GM12878 (cell line): ENCODE results near the gene TSHZ2. TPM values are rescaled to one million over a fixed set of nuclear protein-coding genes. Genes with fewer than 3 reads are reported as not detected.

Source experiments
- ATAC-seq: fragments of 200-7000 bp; cut with Tn5 transposase; 3 replicates; pipeline ENCODE4 v1.9.1; 2020; ENCODE audit warnings: mild to moderate bottlenecking, moderate library complexity
- BruUV-seq: library from RNA; stranded (reverse); fragments of 400-500 nt; replicated peaks from 2 replicates; lab custom pipeline; 2021; lab: Mats Ljungman, UMichigan
- CTCF ChIA-PET: fragments of 300-600 bp; sonication (Branson Sonifier 250); formaldehyde crosslinking; extraction: SDS; loops from one replicate; lab custom pipeline; 2021; ENCODE audit warnings: inconsistent platforms; lab: Yijun Ruan, JAX
- POLR2A ChIA-PET: fragments of 350-600 bp; formaldehyde crosslinking; extraction: SDS; loops from one replicate; lab custom pipeline; 2021; ENCODE audit warnings: inconsistent platforms; lab: Charles Lee
- RAD21 ChIA-PET: fragments of 300-600 bp; sonication (Branson Sonifier 250); formaldehyde crosslinking; loops from one replicate; lab custom pipeline; 2023; ENCODE audit warnings: antibody characterized with exemption; ENCODE audit not compliant: unreplicated experiment; lab: Charles Lee
- SMC1A ChIA-PET: fragments of 300-600 bp; sonication (Branson Sonifier 250); formaldehyde crosslinking; loops from one replicate; lab custom pipeline; 2023; ENCODE audit not compliant: unreplicated experiment, uncharacterized antibody; lab: Charles Lee
- DNase-seq: peaks from one replicate; pipeline ENCODE4 v3.0.0-alpha.2; 2011; ENCODE audit warnings: low read depth, low spot score
- FAIRE-seq: peaks from 3 replicates; lab custom pipeline; 2011; peaks lifted over from hg19 to GRCh38; lab: Jason Lieb, UNC
- H2AFZ ChIP-seq: 2 replicates; pipeline ENCODE4 v1.6.0; 2011; ENCODE audit warnings: low read depth, low read length, control low read depth; ENCODE audit not compliant: control insufficient read depth
- H3K27ac ChIP-seq: 2 replicates; pipeline ENCODE4 v1.5.1; 2011; ENCODE audit warnings: control low read depth; ENCODE audit not compliant: control insufficient read depth, insufficient read depth
- H3K27me3 ChIP-seq, 2 experiments: replicated peaks in 1 of 2; 2 replicates each; pipeline versions ENCODE4 v1.6.0 to v1.6.1; 2011; ENCODE audit warnings: low read length in 1 of 2; ENCODE audit not compliant: control insufficient read depth in 2 of 2, insufficient read depth in 2 of 2
- H3K36me3 ChIP-seq, 2 experiments: 2 replicates each; pipeline ENCODE4 v1.5.1; 2011; ENCODE audit warnings: low read length in 1 of 2; ENCODE audit not compliant: control insufficient read depth in 2 of 2, insufficient read depth in 2 of 2
- H3K4me1 ChIP-seq: 2 replicates; pipeline ENCODE4 v1.6.1; 2011; ENCODE audit warnings: mild to moderate bottlenecking, low read length, moderate library complexity, mixed read lengths; ENCODE audit not compliant: control insufficient read depth, insufficient read depth
- H3K4me2 ChIP-seq: 2 replicates; pipeline ENCODE4 v1.6.0; 2011; ENCODE audit warnings: control low read depth; ENCODE audit not compliant: control insufficient read depth, insufficient read depth
- H3K4me3 ChIP-seq: fragments of 200-600 bp; sonication (generic); 2 replicates; pipeline ENCODE4 v1.5.1; 2016
- H3K79me2 ChIP-seq: 2 replicates; pipeline ENCODE4 v1.6.0; 2011; ENCODE audit warnings: low read length; ENCODE audit not compliant: control insufficient read depth, insufficient read depth
- H3K9ac ChIP-seq: 2 replicates; pipeline ENCODE4 v1.8.0; 2011; ENCODE audit warnings: low read length, control low read depth, mixed read lengths; ENCODE audit not compliant: control insufficient read depth, insufficient read depth
- H3K9me3 ChIP-seq: replicated peaks from 3 replicates; pipeline ENCODE4 v1.5.1; 2011; ENCODE audit warnings: mild to moderate bottlenecking, low read length; ENCODE audit not compliant: control insufficient read depth, insufficient read depth
- H4K20me1 ChIP-seq: 2 replicates; pipeline ENCODE4 v1.6.0; 2011; ENCODE audit not compliant: control insufficient read depth, insufficient read depth
- CBX3 ChIP-seq: fragments of 200-600 bp; sonication (generic); IDR thresholded peaks from 2 replicates; pipeline ENCODE4 v1.6.1; 2016; ENCODE audit warnings: low read depth, borderline replicate concordance
- CHD4 ChIP-seq: fragments of 200-600 bp; sonication (generic); IDR thresholded peaks from 2 replicates; pipeline ENCODE4 v1.6.1; 2016; ENCODE audit warnings: mild to moderate bottlenecking
- ELK1 ChIP-seq: IDR thresholded peaks from 2 replicates; pipeline ENCODE4 v1.6.1; 2012; ENCODE audit warnings: low read depth, low read length, improper control_type of control experiment
- HDAC2 ChIP-seq: fragments of 200-600 bp; sonication (generic); IDR thresholded peaks from 2 replicates; pipeline ENCODE4 v1.6.1; 2017
- MEF2B ChIP-seq: fragments of 450-650 bp; IDR thresholded peaks from 2 replicates; pipeline ENCODE4 v1.6.1; 2018; ENCODE audit warnings: mild to moderate bottlenecking, moderate library complexity; ENCODE audit not compliant: partially characterized antibody, poor library complexity, severe bottlenecking
- NFYA ChIP-seq: IDR thresholded peaks from 2 replicates; pipeline ENCODE4 v1.6.1; 2011; ENCODE audit warnings: low read depth, mild to moderate bottlenecking, low read length, improper control_type of control experiment, borderline replicate concordance
- PKNOX1 ChIP-seq: fragments of 450-650 bp; IDR thresholded peaks from 2 replicates; pipeline ENCODE4 v1.6.1; 2016; ENCODE audit warnings: mild to moderate bottlenecking
- RB1 ChIP-seq: fragments of 450-650 bp; formaldehyde crosslinking; IDR thresholded peaks from 2 replicates; pipeline ENCODE4 v1.6.1; 2017; ENCODE audit warnings: mild to moderate bottlenecking, borderline replicate concordance
- SPI1 ChIP-seq: IDR thresholded peaks from 2 replicates; pipeline ENCODE4 v1.6.1; 2011; ENCODE audit warnings: low read depth, mild to moderate bottlenecking, low read length, moderate library complexity, borderline replicate concordance; ENCODE audit not compliant: insufficient read depth
- WGBS: methylation state at CpG from one replicate; pipeline ENCODE4 v1.1.6; 2016; ENCODE audit warnings: low lambda C conversion rate; ENCODE audit not compliant: insufficient replicate concordance, insufficient coverage; ENCODE audit errors: missing lambda C conversion rate; 5-methylcytosine and 5-hydroxymethylcytosine counted together
- in situ Hi-C: fragments of 300-500 bp; cut with MboI; formaldehyde crosslinking; loops from 9 replicates; pipeline ENCODE4 v1.14.3; 2018; ENCODE audit warnings: mixed read lengths
- intact Hi-C: fragments of 100-400 bp; cut with micrococcal nuclease; formaldehyde crosslinking; loops from one replicate; pipeline ENCODE4 v1.14.2; 2022; ENCODE audit not compliant: unreplicated experiment
- polyA plus RNA-seq, 11 experiments: library from polyadenylated mRNA; depleted of rRNA in 4 of 11; unstranded in 6 of 11; stranded (reverse) in 5 of 11; fragments of >200 nt; fragmentation: Nextera tagmentation in 4 of 11; fragmentation: Illumina TruSeq in 1 of 11; extraction: Ambion mirVana in 4 of 11; extraction: Trizol in 1 of 11; gene quantifications; 1 replicate in 1 of 11; 2 replicates in 10 of 11; pipeline versions ENCODE4 v1.2.1 to v1.2.3, GENCODE V29; 2011 to 2016; ENCODE audit warnings: inconsistent platforms in 2 of 11, missing spikeins in 2 of 11, low read depth in 1 of 11
- total RNA-seq, 4 experiments: library from RNA; depleted of rRNA in 3 of 4; stranded (reverse); fragments of >200 nt in 3 of 4; fragmentation: Illumina TruSeq in 1 of 4; extraction: Trizol in 1 of 4; gene quantifications; 2 replicates each; pipeline versions ENCODE4 v1.2.1 to v1.2.3, GENCODE V29; 2013 to 2021

The TSHZ2 gene
- total and polyA plus RNA-seq, 10 of the 15 experiments (the other 5 are each of a cell fraction or from before 2014, with no cell fraction given) = 0.01 to 0.86 (median 0.13) TPM; not detected in 2

- H3K36me3 ChIP-seq = no peaks in the 10 kb centered on the region
- H2AFZ ChIP-seq = no peak overlapping the region
- H3K4me3 ChIP-seq = no peak overlapping the region
- no peaks in the 10 kb centered on the region for H3K79me2 ChIP-seq
- no peak for FAIRE-seq
- TF ChIP-seq NFYA (no peak), ELK1 (no peak), MEF2B (no peak), PKNOX1 (no peak), SPI1 (peak; percentile 22; the same call in 1 of the 2 replicates), HDAC2 (no peak), CHD4 (no peak), RB1 (no peak), CBX3 (no peak)
- no peaks in the 10 kb centered on the region for H4K20me1 ChIP-seq
- no peak for ATAC-seq
- RAD21 ChIA-PET = no interaction called here
- intact Hi-C loops (no loop called here), in situ Hi-C loops (no loop called here)
- WGBS = 56% methylated on average over 2 of the region's 2 CpGs
- CTCF ChIA-PET = no interaction called here
- no peaks in the 10 kb centered on the region for H3K9me3 ChIP-seq
- no peak overlapping the region for H3K27ac ChIP-seq
- H3K4me2 ChIP-seq = no peak overlapping the region
- no peaks in the 10 kb centered on the region for H3K27me3 ChIP-seq
- DNase-seq = no peak
- no peaks in the 10 kb centered on the region for H3K4me1 ChIP-seq
- POLR2A ChIA-PET = no interaction called here
- no TSS peak for BruUV-seq
- SMC1A ChIA-PET = no interaction called here
- H3K9ac ChIP-seq = no peak overlapping the region
Measured at GRCh38 chr20:53480913-53481312, 508.8 kb downstream of the TSHZ2 start.
